MM.1S (cell line): ENCODE results near the gene ZBTB47.

Experiments used
- DNase-seq: peaks from one replicate; pipeline ENCODE4 v3.0.0-alpha.2; 2015
- H2AFZ ChIP-seq: fragments of 300-600 bp; sonication (generic); 2 replicates; pipeline ENCODE4 v1.6.0; 2016; ENCODE audit warnings: antibody characterized with exemption, low read length
- H3F3A ChIP-seq: fragments of 300-600 bp; sonication (generic); 2 replicates; pipeline ENCODE4 v1.6.1; 2016; ENCODE audit warnings: mild to moderate bottlenecking, antibody characterized with exemption, low read length, moderate library complexity, mixed read lengths; ENCODE audit not compliant: insufficient read depth
- H3K27ac ChIP-seq: fragments of 300-600 bp; sonication (generic); 2 replicates; pipeline ENCODE4 v1.5.1; 2016; ENCODE audit warnings: mild to moderate bottlenecking, low read length
- H3K27me3 ChIP-seq: fragments of 300-600 bp; sonication (generic); replicated peaks from 2 replicates; pipeline ENCODE4 v1.6.0; 2016; ENCODE audit warnings: low read length; ENCODE audit not compliant: insufficient read depth
- H3K36me3 ChIP-seq: fragments of 300-600 bp; sonication (generic); replicated peaks from 2 replicates; pipeline ENCODE4 v1.6.1; 2016; ENCODE audit warnings: mild to moderate bottlenecking, low read length, mixed read lengths; ENCODE audit not compliant: insufficient read depth
- H3K4me1 ChIP-seq: fragments of 300-600 bp; sonication (generic); 2 replicates; pipeline ENCODE4 v1.6.1; 2016; ENCODE audit warnings: low read length, mixed read lengths
- H3K4me2 ChIP-seq: fragments of 300-600 bp; sonication (generic); 2 replicates; pipeline ENCODE4 v1.6.0; 2016; ENCODE audit warnings: low read depth, low read length
- H3K4me3 ChIP-seq: fragments of 300-600 bp; sonication (generic); 2 replicates; pipeline ENCODE4 v1.5.1; 2016; ENCODE audit warnings: low read length, mixed read lengths
- H3K79me2 ChIP-seq: fragments of 300-600 bp; sonication (generic); 2 replicates; pipeline ENCODE4 v1.6.1; 2016; ENCODE audit warnings: mixed run types, low read length, mixed read lengths
- H3K9ac ChIP-seq: fragments of 300-600 bp; sonication (generic); 2 replicates; pipeline ENCODE4 v1.6.1; 2016; ENCODE audit warnings: low read length, mixed read lengths
- H3K9me2 ChIP-seq: fragments of 300-600 bp; sonication (generic); replicated peaks from 2 replicates; pipeline ENCODE4 v1.6.1; 2016; ENCODE audit warnings: mild to moderate bottlenecking, low read length, mixed read lengths; ENCODE audit not compliant: insufficient read depth
- H3K9me3 ChIP-seq: fragments of 300-600 bp; sonication (generic); replicated peaks from 2 replicates; pipeline ENCODE4 v1.6.1; 2016; ENCODE audit warnings: mild to moderate bottlenecking, low read length, mixed read lengths; ENCODE audit not compliant: insufficient read depth
- H4K20me1 ChIP-seq: fragments of 300-600 bp; sonication (generic); 2 replicates; pipeline ENCODE4 v1.6.1; 2016; ENCODE audit warnings: mild to moderate bottlenecking, low read length, moderate library complexity, mixed read lengths; ENCODE audit not compliant: insufficient read depth
- CTCF ChIP-seq: fragments of 300-600 bp; sonication (generic); IDR thresholded peaks from 2 replicates; pipeline ENCODE4 v1.5.1; 2016; ENCODE audit warnings: antibody characterized with exemption, low read length, mixed read lengths
- EZH2 ChIP-seq: fragments of 300-600 bp; sonication (generic); optimal IDR thresholded peaks from 2 replicates; pipeline ENCODE3; 2017; ENCODE audit warnings: low read depth, mild to moderate bottlenecking, antibody characterized with exemption, low read length, mixed read lengths
- EZH2phosphoT487 ChIP-seq: fragments of 300-600 bp; sonication (generic); IDR thresholded peaks from 2 replicates; pipeline ENCODE4 v1.6.1; 2018; ENCODE audit warnings: antibody characterized with exemption, low read length

Gene ZBTB47

GRCh38 chr3:42668413-42668760, 14.9 kb downstream of the ZBTB47 start:
- no peaks in the 10 kb centered on the region for H3K9me3 ChIP-seq

GRCh38 chr3:42668793-42669217, 15.3 kb downstream of the ZBTB47 start:
- DNase-seq = no peak
- no peak overlapping the region for H3K27ac ChIP-seq
- H3F3A ChIP-seq = no peaks in the 10 kb centered on the region
- H3K9ac ChIP-seq = no peak overlapping the region
- H4K20me1 ChIP-seq = no peaks in the 10 kb centered on the region
- H3K9me3 ChIP-seq = no peaks in the 10 kb centered on the region
- H3K4me2 ChIP-seq = no peak overlapping the region
- H2AFZ ChIP-seq = no peak overlapping the region
- H3K4me3 ChIP-seq = no peak overlapping the region
- H3K79me2 ChIP-seq = no peaks in the 10 kb centered on the region
- H3K36me3 ChIP-seq = no peaks in the 10 kb centered on the region
- no peaks in the 10 kb centered on the region for H3K4me1 ChIP-seq
- no peaks in the 10 kb centered on the region for H3K9me2 ChIP-seq
- TF ChIP-seq CTCF (no peak), EZH2phosphoT487 (no peak), EZH2 (no peak)
- no peaks in the 10 kb centered on the region for H3K27me3 ChIP-seq

More at GRCh38 chr3:42668413-42668760, 14.9 kb downstream of the ZBTB47 start:
- Histone ChIP-seq H3K27ac (no peak overlapping the region), H3K79me2 (no peaks in the 10 kb centered on the region), H3K4me2 (no peak overlapping the region), H4K20me1 (no peaks in the 10 kb centered on the region), H3K9me2 (no peaks in the 10 kb centered on the region), H3K9ac (no peak overlapping the region), H3F3A (no peaks in the 10 kb centered on the region), H3K4me1 (no peaks in the 10 kb centered on the region), H3K36me3 (no peaks in the 10 kb centered on the region), H3K27me3 (no peaks in the 10 kb centered on the region), H3K4me3 (no peak overlapping the region), H2AFZ (no peak overlapping the region)
- no peak for TF ChIP-seq CTCF
- no peak for TF ChIP-seq EZH2
- no peak for TF ChIP-seq EZH2phosphoT487
- no peak for DNase-seq

GRCh38 chr3:42670051-42670576, 16.6 kb downstream of the ZBTB47 start:
- Histone ChIP-seq H3K9ac (no peak overlapping the region), H3K27me3 (no peaks in the 10 kb centered on the region), H3K9me2 (no peaks in the 10 kb centered on the region), H2AFZ (no peak overlapping the region), H4K20me1 (no peaks in the 10 kb centered on the region), H3K4me2 (no peak overlapping the region), H3K4me3 (no peak overlapping the region), H3F3A (no peaks in the 10 kb centered on the region), H3K79me2 (no peaks in the 10 kb centered on the region), H3K36me3 (no peaks in the 10 kb centered on the region), H3K27ac (no peak overlapping the region), H3K4me1 (no peaks in the 10 kb centered on the region), H3K9me3 (no peaks in the 10 kb centered on the region)
- TF ChIP-seq CTCF (no peak), EZH2 (no peak), EZH2phosphoT487 (no peak)
- no peak for DNase-seq
